HL-60 (cell line): Measurements from ENCODE around the gene F2RL3.

ENCODE experiments used
- DNase-seq, 2 experiments: peaks; one replicate each; pipeline ENCODE4 v3.0.0-alpha.2; 2010 to 2020; ENCODE audit warnings: low read depth in 1 of 2, low spot score in 1 of 2
- H3K27ac ChIP-seq: fragments of 250-450 bp; sonication (Bioruptor Pico); replicated peaks from 2 replicates; pipeline ENCODE4 v1.5.1; 2020; ENCODE audit warnings: mild to moderate bottlenecking, moderate library complexity
- H3K27me3 ChIP-seq: fragments of 250-450 bp; sonication (Bioruptor Pico); 2 replicates; pipeline ENCODE4 v1.5.1; 2021; ENCODE audit warnings: mild to moderate bottlenecking, moderate library complexity; ENCODE audit not compliant: insufficient read depth, poor library complexity, severe bottlenecking
- H3K4me3 ChIP-seq: replicated peaks from 2 replicates; pipeline ENCODE4 v1.5.1; 2011; ENCODE audit warnings: mild to moderate bottlenecking, control low read depth, low read length; ENCODE audit not compliant: insufficient read depth
- GABPA ChIP-seq: IDR thresholded peaks from 2 replicates; pipeline ENCODE4 v1.6.1; 2012; ENCODE audit warnings: low read depth
- POLR2AphosphoS5 ChIP-seq: IDR thresholded peaks from 2 replicates; pipeline ENCODE4 v1.6.1; 2012; ENCODE audit warnings: low read depth
- SPI1 ChIP-seq: IDR thresholded peaks from 2 replicates; pipeline ENCODE4 v1.6.1; 2012; ENCODE audit warnings: low read depth, mild to moderate bottlenecking, borderline replicate concordance
- TF ChIP-seq, protein P1 (sequence below): IDR thresholded peaks from 2 replicates; pipeline ENCODE4 v1.6.1; 2012; ENCODE audit warnings: low read depth; ENCODE audit not compliant: insufficient replicate concordance
- TF ChIP-seq, protein P2 (sequence below): IDR thresholded peaks from one replicate; pipeline ENCODE4 v1.5.1; 2011; ENCODE audit warnings: low read length, control low read depth, inconsistent platforms; ENCODE audit not compliant: insufficient read depth

F2RL3 gene

DNA sequence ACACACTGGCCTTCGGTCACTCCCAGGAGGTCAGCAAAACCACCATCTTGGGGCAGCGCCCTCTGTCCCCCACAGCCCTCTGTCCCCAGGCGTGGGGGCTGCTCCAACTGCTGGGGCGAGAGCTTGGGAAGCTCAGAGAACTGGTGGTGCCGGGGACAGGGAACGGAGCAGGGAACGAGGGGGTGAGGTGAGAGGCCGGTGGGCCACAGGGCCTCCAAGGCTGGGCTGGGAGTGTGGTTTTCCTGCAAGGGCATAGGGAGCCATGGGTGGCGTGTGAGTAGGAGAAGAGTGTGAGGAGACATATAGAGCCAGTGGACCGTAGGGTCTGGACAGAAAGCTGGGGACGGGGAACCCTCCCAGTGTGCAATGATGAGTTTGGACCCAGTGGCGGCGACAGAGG, 34.1 kb downstream of the F2RL3 start:
- no peak overlapping the region for H3K4me3 ChIP-seq
- H3K27ac ChIP-seq, result no peak overlapping the region
- H3K27me3 ChIP-seq, result no peaks in the 10 kb centered on the region
- TF ChIP-seq GABPA (no peak), SPI1 (no peak), POLR2AphosphoS5 (no peak)
- TF ChIP-seq, protein P1, sequence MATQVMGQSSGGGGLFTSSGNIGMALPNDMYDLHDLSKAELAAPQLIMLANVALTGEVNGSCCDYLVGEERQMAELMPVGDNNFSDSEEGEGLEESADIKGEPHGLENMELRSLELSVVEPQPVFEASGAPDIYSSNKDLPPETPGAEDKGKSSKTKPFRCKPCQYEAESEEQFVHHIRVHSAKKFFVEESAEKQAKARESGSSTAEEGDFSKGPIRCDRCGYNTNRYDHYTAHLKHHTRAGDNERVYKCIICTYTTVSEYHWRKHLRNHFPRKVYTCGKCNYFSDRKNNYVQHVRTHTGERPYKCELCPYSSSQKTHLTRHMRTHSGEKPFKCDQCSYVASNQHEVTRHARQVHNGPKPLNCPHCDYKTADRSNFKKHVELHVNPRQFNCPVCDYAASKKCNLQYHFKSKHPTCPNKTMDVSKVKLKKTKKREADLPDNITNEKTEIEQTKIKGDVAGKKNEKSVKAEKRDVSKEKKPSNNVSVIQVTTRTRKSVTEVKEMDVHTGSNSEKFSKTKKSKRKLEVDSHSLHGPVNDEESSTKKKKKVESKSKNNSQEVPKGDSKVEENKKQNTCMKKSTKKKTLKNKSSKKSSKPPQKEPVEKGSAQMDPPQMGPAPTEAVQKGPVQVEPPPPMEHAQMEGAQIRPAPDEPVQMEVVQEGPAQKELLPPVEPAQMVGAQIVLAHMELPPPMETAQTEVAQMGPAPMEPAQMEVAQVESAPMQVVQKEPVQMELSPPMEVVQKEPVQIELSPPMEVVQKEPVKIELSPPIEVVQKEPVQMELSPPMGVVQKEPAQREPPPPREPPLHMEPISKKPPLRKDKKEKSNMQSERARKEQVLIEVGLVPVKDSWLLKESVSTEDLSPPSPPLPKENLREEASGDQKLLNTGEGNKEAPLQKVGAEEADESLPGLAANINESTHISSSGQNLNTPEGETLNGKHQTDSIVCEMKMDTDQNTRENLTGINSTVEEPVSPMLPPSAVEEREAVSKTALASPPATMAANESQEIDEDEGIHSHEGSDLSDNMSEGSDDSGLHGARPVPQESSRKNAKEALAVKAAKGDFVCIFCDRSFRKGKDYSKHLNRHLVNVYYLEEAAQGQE, result no peak
- TF ChIP-seq, protein P2, sequence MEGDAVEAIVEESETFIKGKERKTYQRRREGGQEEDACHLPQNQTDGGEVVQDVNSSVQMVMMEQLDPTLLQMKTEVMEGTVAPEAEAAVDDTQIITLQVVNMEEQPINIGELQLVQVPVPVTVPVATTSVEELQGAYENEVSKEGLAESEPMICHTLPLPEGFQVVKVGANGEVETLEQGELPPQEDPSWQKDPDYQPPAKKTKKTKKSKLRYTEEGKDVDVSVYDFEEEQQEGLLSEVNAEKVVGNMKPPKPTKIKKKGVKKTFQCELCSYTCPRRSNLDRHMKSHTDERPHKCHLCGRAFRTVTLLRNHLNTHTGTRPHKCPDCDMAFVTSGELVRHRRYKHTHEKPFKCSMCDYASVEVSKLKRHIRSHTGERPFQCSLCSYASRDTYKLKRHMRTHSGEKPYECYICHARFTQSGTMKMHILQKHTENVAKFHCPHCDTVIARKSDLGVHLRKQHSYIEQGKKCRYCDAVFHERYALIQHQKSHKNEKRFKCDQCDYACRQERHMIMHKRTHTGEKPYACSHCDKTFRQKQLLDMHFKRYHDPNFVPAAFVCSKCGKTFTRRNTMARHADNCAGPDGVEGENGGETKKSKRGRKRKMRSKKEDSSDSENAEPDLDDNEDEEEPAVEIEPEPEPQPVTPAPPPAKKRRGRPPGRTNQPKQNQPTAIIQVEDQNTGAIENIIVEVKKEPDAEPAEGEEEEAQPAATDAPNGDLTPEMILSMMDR, result no peak
- DNase-seq, result no peak

DNA sequence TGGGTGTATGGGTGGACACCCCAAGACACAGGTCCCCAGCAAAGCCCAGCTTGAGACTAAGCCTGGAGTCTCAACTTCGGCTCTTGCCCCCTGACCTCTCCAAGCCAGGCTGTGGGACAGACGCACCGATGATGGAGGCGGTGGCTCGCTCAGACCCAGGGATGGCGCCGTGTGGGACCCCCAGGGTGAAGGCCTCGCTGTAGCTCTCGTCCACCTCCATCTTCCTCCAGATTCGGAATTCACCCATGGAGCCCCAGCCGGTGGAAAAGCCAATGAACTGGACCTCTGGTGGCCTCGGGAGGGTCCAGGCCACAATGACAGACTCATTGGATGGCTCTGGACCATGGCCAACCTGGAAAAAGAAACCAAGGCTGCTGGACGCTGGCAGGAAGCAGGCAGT, 39.1 kb downstream of the F2RL3 start:
- TF ChIP-seq, protein P1, result no peak
- TF ChIP-seq SPI1 (no peak), POLR2AphosphoS5 (no peak), GABPA (no peak)
- TF ChIP-seq, protein P2, result no peak
- H3K4me3 ChIP-seq, result no peak overlapping the region
- no peaks in the 10 kb centered on the region for H3K27me3 ChIP-seq
- no peak overlapping the region for H3K27ac ChIP-seq
- DNase-seq, result no peak

DNA sequence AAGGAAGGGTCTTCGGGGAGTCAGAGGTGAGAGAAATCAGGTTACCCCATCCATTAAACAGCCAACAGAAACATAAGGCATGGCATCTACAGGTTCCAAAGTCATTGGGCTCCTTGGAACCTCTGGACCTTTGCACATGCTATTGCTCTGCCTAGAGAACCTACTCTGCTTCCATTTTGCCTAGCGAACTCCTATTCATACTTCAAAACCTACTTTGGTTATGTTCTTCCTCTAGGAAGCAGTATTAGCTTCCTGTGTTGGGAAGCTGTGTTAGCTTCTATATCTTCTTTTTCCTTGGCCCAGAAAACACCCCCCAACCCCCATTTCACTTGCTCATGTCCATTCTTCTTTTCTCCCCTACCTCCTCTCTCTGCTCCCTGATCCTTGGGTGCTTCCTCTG, 39.6 kb downstream of the F2RL3 start:
- Histone ChIP-seq H3K27ac (no peak overlapping the region), H3K4me3 (no peak overlapping the region), H3K27me3 (no peaks in the 10 kb centered on the region)
- TF ChIP-seq, protein P2, result no peak
- no peak for TF ChIP-seq POLR2AphosphoS5
- no peak for TF ChIP-seq SPI1
- TF ChIP-seq, protein P1, result no peak
- no peak for TF ChIP-seq GABPA
- no peak for DNase-seq
